OCI-M1 (cell line): ENCODE measurements around the gene NRXN3.

Source experiments
- DNase-seq: peaks from one replicate; lab custom pipeline; 2025; lab: John Stamatoyannopoulos, UW

The NRXN3 gene

GRCh38 chr14:79351011-79351410 is 1180.8 kb downstream of the NRXN3 start:
- no peak for DNase-seq

DNA sequence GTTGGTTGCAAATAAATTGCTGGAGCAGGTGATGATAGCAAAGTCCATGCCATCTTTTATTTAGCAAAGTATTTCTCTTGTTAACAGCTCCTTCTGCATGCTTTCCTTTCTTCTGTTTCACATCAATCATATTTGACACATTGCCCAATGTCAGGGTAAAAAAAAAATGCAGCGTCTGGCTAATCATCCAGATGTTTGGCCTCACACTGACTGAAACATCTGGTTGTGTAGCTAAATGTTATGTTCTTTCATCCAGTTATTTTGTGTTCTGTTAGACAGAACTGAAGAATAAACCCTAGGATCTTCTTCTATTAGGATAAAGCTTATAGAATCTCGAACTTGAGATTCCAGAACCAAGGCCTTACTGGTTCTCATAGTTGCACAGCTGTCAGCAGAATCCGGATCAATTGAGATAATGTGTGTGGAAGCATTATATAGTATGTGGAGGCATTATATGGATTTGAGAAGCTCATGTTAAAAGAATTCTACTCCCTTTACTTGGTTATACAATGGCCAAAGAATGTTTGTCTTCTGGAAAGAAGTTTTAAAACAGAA is 1182.0 kb downstream of the NRXN3 start:
- DNase-seq, result no peak

- no peak for DNase-seq
Measured at GRCh38 chr14:79354336-79354735, 1184.2 kb downstream of the NRXN3 start.

DNA sequence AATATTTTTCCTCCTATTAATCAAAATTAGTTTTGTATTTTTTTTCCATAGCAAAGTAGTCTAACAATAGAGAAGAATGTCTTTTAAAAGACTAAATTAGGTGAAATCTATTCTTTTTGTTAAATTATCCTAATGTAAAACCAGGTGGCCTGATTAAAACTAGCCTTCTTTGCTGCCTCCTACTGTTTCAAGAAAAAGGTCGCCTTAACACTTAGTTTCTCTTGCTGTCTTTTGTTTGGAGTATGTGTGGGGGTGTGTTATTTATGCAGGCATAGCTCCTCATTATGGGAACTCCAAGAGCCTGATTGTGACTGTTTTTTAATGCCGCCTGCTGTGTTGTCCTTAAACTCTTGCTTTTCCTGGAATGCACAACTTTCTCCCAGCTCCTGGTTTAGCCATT is 1185.9 kb downstream of the NRXN3 start:
- no peak for DNase-seq

GRCh38 chr14:79357307-79357706 is 1187.1 kb downstream of the NRXN3 start:
- no peak for DNase-seq

GRCh38 chr14:79363291-79363690 is 1193.1 kb downstream of the NRXN3 start:
- DNase-seq, result no peak

DNA sequence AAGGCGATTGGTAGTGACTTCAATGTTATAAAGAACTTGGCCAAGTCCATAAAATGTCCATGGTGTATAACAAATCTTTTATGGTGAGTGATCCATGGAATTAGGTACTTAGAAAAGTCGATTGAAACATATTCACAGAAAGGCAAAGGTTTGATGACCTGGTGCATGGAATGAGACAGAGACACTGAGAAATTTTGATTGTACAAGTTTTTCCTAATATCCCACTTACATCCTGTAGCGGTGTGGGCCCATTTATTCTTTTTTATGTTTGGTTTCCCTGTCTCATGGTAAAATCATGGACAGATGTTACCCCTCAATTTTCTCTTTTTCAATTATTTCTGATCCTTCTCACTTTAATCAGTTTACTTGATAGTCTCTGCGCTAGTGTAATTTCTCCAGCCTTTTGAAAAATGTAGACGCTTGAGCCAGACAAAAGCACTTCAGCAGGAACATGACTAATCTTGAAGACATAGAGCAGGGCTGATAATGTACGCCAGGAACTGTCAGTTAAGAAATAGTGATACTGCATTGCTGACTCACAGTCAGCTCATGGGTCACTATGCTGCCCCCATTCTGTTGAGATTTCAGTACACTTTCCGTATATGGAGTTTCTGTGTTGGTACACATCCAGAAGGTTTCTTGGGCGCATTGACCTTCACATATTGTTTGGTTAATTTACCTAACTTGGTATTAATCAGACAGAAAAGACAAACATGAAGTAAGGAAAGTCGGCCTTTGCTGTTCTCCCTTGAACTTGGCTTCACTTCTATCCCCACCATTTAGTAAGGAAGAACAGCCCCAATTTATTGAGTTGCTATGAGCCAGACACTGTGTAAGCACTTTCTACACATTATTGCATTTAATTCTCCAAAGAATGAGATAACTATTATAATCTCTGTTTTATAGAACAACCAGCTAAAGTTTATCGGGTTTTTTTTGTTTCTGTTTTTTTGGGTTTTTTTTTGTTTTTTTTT is 1199.5 kb downstream of the NRXN3 start:
- DNase-seq, result peak; percentile 66

GRCh38 chr14:79370969-79371368 is 1200.8 kb downstream of the NRXN3 start:
- DNase-seq, result no peak

- DNase-seq, result no peak
Measured at GRCh38 chr14:79373451-79373850, 1203.3 kb downstream of the NRXN3 start.

DNA sequence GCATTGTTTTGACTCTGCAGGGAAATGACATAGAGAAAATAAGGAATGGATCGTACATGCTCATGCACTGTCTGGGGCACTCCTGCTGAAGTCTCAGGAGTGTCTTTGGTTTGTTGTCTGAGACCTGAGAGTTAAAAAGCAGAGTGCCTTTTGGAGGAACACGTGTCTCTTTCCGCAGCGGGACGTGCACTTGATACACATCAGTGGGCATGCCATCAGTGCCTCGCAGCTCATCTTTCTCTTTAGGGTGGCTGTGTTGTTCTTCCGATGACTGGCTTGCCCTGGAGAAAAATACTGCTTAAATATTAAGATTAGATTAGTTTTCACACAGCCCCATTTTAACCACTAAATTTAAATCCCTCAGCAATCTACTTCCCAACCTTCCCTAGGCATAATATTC is 1205.2 kb downstream of the NRXN3 start:
- DNase-seq, result no peak

DNA sequence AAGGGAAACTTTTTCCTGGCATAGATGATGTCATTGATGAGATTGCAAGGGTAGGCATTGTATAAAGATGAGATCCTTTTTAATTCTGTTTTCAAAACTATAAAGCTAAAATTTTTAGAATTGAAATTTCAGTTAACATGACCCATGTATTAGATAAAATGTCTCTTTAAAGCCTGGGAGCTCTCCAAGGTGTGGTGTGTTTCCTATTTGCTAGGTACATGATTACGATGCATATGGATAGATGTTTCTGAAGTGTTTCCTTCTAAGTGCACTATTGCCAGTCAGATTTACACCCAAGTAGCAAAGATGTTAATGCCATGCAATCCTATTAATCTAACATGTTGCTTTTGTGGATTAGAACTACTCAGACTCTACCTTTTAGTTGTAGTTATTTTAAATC is 1206.4 kb downstream of the NRXN3 start:
- DNase-seq, result no peak

DNA sequence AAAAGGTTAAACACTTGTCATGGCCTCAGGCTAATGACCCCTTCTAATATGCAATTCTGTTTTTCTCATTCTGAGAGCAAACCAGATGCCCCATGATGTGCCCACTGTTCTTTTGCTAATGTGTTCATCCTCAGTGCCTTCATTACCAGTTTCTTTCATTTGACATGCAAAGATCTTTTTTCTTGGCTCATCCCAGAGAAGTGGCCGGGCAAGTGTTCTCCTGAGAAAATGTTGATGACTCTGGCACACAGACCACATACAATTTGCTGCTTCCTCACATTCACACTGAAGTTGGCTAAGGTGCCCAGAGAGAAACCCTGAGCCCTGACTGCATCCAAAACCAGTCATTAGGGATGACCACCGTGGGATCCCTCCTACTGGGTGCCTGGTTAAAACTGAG is 1207.8 kb downstream of the NRXN3 start:
- DNase-seq, result no peak

DNA sequence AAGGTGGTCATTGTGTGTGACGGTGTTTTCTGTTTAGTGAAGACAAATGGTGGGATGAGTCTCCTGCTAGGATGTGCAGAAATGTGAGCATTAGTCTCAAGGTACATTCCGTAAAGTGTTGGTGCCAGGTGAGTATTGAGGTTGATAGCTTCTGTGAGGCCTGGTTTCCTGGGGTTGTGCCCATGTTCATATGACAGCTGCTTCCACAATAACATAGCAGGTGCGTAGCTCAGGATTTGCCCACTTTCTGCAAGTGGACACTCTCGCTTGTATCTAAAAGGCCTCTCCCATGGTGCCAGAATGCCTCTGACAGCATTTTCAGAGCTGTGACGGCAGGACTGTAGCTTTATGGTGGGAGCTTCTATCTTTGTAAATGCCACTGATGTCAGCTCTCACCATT is 1209.1 kb downstream of the NRXN3 start:
- DNase-seq, result no peak

DNA sequence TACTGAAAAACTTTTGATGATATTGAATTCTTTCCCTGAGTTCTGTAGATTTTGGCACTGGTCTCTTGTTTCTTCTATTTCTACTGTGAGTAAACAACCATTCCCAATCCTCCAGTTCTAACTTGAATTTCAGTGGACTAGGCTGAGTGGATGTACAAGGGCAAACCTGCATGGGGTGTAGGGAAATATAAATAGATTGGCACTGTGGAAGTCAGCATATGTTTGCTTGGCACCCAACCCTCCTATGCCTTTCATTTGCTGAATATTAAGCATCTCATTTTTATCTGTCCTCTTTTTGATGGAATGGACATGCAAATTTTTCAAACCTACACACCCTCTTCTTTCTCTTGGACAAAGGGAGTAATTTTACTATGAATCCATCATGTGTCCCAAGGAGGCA is 1212.9 kb downstream of the NRXN3 start:
- DNase-seq, result no peak

DNA sequence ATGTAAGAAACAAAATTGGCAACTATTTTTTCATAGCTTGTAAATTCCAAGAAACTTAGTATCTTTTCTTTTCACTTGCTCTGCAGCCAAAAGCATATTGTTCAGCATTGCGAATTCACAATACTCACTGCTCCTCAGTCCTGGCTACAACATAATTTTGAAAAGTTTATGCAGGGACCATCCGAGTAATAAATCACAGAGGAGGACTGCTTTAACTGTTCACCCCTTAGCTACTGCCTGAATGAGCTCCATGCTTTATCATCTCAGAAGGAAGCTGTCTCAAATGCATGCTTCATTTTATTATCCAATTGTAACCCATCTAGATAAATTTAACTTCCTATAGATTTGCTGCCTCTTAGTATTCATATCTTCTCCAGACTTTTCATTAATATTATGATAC is 1213.3 kb downstream of the NRXN3 start:
- no peak for DNase-seq

- DNase-seq, result no peak
Measured at GRCh38 chr14:79395061-79395460, 1224.9 kb downstream of the NRXN3 start.

- DNase-seq, result no peak
Measured at GRCh38 chr14:79404874-79405511, 1234.8 kb downstream of the NRXN3 start.

DNA sequence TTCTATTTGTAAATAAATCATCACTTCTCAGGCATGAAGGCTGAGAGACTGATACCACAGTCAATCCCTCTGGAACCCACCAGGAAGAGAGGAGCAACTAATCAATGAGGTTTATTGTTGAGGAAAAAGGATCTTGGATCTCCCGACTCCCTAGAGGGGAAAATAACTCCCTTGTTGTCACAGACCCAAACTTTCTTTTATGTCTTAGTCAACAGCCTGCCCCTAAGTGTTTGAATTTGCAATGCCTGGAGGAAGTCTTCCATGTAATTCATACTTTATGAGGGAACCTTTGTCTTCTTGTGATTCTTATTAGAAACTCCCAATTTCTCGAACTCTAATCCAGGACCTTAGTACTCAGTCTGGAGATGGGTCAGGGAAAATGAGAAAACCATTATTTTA is 1235.3 kb downstream of the NRXN3 start:
- no peak for DNase-seq

DNA sequence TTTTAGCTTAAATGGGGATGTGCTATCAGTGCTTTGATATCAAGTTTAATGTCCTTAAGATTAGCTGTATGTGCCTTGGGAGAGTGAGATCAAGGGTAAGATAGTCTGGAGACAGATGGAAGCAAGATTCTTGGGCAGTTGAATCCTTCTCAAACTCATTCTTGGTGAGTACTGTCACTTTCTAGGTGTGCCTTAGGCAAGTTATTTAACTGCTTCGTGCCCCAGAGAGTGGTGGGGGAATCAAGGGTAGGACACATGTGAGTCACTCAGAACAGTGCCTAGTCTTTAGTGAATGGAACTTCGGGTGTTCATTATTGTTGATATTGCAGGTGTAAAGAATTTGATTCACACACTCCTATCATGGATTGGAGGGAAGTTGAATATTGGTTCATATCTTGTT is 1237.4 kb downstream of the NRXN3 start:
- DNase-seq, result no peak

DNA sequence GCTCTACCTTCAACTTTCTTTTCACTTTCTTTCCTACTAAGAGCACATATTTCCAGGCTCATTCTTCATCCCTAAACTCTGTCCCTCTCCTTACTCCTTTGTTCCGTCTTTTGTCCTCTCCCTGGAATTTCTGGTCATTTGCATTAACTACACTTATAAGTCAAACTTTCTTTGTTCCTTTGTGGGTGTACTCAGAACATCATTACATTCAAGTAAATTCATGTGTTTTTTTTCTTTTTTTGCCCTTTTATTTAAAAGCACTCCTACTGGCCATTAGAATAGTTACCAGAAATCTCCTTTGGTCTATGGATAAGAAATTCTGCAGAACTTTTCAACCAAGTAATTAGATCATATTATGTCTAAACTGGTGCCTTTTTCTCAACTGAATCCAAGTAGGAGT is 1238.5 kb downstream of the NRXN3 start:
- DNase-seq, result no peak

DNA sequence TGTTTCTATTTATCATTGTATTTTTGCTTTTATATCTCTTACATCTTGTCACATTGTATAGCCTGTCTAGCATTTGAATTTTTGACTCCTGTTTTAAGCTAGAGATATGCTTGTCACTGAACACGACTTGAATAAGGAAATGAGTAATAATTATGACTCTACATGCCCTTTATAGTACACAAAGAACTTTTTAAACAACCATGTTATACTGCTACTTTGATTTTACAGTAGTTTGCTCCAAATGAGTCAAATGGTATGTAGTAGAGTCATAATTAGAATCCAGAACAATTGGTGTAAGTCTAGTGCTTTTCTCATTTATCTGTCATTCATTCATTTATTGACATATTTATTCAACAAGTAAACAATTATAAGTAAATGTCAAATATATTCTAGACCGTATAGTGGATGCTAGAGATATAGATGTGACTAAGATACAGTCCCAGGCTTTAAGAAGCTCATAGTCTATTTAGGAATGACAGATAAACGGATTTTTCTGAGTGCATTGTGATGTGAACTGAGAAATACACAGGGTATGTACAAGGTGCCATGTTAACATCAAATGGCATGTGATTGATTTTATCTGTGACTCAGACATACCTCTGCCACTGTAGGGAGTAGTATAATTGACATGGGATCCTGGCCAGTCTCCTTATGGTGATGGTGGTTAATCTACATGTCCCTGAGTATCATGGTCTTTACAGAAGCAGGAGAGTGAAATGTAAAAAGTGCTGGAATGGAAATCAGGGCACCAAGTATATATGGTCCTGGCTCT is 1241.4 kb downstream of the NRXN3 start:
- DNase-seq, result no peak

DNA sequence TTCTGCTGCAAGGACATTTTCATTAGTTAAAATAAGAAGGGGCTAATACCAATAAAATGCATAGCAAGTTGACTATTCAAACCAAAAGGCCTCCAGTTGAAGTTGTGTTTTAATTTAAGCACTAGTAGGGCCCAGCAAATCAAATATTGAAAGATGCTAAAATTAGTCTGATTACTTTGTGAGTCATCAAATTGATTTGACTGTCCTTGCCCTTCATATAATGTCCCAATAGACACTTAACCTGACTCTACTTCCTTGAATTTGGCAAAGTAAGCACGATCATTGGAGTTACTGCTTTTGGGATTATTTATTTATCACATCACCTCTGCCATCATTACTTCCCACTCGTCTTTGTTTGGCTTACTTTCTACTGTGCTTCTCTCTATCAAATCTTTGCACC is 1242.6 kb downstream of the NRXN3 start:
- DNase-seq, result no peak
